GM19395 (cell line): ENCODE measurements around the gene UBE4A.

Experiments used
- ATAC-seq: cut with Tn5 transposase; IDR thresholded peaks from one replicate; pipeline ENCODE4 v1.9.1; 2021; ENCODE audit warnings: mild to moderate bottlenecking, moderate library complexity; ENCODE audit not compliant: unreplicated experiment

Gene UBE4A

DNA sequence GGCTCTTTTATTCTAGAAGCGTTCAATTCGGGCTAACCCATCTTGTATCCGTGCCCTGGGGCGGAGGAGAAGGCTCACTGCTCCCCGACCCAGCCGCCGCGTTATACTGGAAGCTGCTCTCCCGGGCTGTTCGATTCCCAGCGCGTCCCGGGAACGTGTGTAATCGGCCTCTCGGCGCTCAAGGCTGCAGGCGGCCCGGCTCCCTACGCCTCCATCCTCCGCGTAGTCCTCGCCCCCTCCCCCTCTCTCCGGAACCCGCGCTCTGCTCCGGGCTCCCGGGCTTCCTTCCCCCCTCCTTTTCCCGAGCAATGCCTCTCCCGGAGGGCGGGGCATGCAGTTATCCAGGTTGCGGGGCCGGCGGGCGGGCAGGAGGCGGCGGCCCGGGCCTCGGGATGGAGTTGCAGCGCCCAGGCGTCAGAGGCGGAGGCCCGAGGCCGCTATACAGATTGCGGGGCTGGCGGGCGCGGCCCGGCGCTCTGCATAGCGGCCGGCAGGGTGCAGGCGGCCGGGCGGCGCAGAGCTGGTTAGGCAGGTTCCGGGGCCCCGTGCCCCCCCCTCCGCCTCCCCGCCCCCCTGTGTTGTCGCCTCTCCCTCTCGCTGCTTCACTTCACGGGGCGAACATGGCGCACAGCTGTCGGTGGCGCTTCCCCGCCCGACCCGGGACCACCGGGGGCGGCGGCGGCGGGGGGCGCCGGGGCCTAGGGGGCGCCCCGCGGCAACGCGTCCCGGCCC, 76.7 kb downstream of the UBE4A start, which contains the start of gene KMT2A:
Gene KMT2A, plus strand, starts transcription at position 600 of the 732 bp plus-strand sequence. Its CDS starts 21 bp downstream, at position 621.
- ATAC-seq, result peak; percentile 42

DNA sequence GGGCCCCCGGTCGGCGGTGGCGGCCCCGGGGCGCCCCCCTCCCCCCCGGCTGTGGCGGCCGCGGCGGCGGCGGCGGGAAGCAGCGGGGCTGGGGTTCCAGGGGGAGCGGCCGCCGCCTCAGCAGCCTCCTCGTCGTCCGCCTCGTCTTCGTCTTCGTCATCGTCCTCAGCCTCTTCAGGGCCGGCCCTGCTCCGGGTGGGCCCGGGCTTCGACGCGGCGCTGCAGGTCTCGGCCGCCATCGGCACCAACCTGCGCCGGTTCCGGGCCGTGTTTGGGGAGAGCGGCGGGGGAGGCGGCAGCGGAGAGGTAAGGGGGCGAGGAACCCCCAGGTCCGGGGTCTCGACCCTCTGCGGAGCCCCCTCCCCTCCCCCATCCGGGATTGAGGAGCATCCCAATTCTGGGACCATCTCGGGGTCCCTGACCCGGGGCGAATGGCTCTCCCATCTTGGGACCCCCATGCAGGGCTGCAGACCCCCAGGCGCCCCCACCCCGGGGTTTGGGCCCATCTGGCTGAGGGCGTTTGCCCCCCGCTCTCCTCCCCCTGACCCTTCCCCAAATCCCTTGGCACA, 77.3 kb downstream of the UBE4A start:
- ATAC-seq, result peak; percentile 14

DNA sequence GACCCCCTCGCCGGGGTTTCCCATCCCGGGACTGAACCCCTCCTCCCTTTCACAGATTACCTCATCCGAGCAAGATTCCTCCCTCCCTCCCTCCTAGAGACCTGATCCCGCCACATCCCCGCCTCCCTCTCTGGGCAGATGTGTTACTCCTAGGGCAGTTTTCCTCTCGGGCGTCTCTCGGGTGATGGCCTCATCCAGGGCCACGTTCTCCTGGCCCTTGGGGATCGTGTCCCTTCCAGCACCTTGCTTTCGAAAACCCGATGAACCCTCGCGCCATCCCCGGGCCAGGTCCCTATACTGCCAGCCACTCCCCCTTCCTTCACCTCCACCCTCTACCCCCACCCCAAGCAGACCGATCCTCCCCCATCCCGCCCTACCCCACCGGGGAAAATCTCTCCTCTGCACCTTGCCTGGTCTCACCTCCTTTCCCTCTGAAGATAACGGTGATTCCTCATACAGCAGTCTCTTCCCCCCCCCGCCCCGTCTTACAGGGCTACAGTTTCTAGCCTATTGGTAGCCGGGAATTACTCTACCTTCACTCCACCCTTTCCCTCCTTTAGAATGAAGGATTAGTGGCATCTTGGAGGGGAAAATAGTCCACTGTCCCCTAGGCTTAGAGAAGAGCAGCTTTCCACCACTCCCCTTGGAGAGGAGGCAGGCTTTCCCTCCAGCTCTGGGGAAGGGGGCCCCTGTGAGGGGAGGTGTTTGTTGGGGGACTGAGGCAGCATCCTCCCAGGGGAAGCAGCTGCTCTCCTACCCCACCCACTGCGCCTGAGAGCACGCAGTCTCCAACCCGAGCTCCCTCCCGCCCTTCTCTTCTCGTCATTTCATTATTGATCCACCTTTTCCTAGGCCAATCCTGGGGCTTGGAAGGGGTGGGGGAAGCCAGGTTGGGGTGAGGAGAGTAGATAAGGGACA, 78.1 kb downstream of the UBE4A start:
- ATAC-seq, result no peak

DNA sequence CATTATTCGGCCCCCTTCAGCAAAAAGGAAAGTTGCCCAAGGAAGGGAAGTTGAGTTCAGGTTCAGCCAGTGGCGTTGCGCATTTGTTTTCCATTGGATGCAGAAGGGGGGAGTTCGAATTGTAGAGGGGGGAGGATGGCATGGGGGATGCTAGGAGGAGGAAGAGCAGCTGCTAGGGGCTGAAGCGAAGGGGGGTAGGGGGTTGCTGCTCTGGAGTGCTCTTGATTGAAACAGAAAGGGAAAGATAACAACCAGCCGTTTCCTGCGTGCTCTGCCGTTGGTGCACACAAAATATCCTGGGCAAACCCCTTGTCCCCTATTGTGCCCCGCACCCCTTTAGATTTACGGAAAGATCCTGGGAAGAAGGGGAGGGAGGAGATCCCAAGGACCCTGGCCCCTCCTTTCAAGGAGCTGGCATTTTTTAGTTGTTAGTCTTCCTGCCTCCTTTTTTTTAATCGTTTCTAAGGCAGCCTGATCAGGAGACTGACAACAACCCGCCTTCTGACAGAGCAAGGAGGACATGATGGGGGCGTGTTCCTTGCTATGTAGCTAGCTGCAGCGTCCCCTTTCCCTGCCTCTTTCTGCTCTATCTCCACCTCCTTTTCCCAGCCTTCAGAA, 79.0 kb downstream of the UBE4A start:
- ATAC-seq, result peak; percentile 31

DNA sequence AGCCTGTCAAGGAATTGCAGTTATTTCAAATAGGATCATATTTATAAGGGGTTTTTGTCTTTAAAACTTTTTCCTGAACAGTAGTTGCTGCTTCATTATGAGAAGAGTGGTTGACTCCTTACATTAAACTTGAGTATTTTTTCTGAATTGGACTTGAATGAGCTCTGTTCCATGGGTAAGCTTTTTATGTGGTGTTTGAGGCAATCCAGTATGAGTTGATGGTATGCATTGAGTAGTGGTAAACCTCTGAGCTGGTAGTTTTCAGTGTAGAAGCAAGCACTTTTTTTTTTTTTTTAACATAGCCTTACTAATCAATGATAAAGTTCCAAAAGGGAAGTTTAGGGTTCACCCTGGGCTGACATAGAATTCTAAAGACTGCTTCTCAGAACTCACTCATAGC, 80.2 kb downstream of the UBE4A start:
- no peak for ATAC-seq

DNA sequence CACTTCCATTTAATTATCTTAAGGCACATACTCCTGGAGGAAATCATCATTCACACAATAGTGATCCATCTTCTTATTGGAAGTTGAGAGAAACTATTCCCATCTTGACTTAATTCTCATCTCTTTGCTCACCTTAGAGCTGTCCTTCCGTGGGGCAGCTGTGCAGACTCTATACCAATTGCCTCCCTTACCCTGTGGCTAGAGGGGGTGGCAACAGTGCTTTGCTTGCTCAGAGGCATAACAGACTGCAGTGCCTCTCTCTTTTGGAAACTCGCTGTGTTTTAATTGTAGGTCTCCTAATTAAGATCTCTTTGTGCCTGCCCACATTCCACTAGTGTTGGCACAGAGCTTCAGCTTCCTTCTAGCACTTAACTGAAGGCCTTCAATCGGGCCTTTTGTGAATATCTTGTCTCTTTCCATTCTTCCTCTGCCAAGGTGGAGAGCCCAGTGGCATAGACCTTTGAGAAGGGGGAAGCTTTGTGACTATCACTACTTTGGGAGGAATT, 82.4 kb downstream of the UBE4A start:
- no peak for ATAC-seq

DNA sequence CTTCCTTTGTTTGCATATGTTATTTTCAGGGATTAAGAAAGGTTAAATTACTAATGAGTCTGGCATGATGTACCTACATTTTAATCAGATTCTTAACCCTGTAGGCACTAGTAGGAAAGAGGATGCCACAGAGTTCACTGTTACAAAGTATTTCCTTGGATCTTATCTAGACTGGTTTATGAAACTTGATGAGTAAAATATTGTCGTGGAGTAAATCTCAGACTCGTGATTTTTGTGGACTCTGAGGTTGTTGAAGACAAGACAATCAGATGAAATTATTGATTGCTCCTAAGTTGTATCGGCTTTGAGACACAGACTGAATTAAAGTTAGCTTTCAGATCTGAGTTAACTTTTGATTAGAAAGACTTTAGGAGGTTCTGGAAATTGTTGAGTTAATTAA, 82.9 kb downstream of the UBE4A start:
- ATAC-seq, result no peak

DNA sequence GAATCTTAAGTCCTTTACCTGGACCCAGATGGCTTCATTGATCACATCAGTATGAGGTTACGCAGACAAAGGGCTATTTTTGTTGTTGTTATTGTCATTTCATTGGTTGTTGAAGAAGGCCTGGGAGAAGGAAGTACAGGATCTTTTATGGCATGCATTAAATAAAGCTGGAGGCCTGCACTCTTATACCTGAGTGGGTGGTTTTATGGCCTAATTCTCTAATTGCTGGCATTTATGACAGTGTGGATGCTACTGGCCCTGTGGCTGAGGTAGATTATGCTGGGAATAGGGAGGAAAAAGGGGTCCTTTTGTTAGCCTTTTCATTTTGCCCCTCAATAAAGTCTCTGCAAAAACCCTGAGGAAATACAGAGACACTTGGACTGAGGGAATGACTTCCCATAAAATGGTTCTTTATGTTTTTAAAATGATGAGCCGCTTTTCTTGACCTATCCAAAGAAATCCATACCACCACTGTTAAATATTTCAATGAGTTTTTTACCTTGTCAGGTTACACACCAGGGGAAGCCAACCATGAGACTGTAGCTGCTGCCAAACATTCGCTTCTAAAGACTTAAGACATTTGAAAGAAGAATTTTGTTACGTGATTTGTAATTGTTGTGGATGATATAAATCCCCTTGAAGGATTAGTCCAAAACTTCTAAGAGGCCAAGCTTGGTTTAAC, 83.6 kb downstream of the UBE4A start:
- ATAC-seq, result peak; percentile 7

DNA sequence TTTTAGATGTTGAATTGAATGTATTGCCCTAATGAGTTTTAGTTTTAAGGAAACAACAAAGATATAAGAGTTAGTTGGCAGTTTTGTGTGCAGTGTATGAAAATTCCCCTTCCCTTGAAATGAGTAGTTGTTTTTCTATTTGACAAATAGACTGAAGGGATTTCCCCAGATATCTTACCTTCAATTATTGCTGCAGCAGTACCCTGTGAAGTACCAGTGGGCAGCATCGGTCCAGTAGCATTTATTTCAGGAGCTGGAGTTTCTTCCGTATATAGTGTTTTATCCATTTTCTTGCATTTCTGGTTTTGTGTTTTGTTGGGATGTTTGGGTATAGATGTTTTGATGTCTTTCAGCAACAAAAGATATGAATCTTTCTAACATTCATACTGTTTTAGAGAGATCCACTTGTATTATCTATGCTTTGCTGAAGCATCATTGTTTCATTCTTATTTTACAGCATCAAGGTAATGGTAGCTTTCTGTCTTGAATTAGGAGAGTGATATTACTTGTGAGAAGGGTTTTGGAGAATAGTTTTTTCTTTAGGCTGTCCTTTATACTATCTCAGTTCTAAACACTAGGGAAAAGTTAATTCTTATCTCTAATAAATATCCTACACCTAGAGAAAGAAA, 84.3 kb downstream of the UBE4A start:
- peak; percentile 51 for ATAC-seq

DNA sequence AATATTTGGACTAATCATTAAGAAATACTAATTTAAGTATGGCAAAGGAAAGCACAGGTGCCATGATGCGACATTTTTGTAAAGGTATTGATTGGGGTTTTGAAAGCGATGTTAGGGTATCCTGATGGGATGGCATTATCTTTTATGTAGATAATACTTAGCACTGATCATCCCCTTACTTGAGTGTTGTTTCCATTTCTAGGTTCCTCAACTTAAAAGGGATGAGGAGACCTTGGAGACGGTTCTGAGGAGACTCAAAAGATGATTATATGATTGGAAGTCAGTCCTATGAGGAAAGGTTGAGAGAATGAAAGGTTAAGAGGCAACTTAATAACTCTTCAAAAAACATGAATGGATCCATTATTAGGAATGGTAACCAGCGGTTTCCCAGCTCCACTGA, 88.0 kb downstream of the UBE4A start:
- ATAC-seq, result no peak

DNA sequence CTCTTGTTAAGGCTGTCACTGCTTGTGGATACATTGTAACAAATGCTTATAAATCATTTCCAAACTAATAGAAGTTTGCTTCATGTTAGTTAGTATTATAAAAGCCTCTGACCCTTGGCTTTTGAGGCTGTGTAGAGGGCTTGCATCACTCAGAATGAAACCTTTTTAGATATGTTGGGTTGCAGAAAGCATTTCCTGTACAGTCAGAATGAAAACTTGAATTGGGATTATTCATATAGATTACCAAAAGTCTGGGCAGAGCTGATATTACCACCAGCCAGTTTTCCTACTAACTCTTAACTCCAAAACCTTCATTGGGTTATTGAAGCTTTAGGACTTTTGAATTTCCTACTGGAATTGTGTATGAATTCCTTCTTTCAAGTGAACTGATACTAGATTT, 88.9 kb downstream of the UBE4A start:
- peak; percentile 84 for ATAC-seq
